NT2/D1 (cell line): ENCODE data around the gene CDH4.

ENCODE experiments used
- SUZ12 ChIP-seq: IDR thresholded peaks from 2 replicates; pipeline ENCODE4 v1.6.1; 2011; ENCODE audit not compliant: insufficient read length, insufficient read depth; ENCODE audit errors: extremely low read depth
- YY1 ChIP-seq: IDR thresholded peaks from 2 replicates; pipeline ENCODE4 v1.6.1; 2011; ENCODE audit not compliant: insufficient read length, insufficient read depth
- ZNF274 ChIP-seq: IDR thresholded peaks from 2 replicates; pipeline ENCODE4 v1.6.1; 2011; ENCODE audit warnings: mild to moderate bottlenecking, low read depth, low read length

- TF ChIP-seq ZNF274 (no peak), SUZ12 (no peak), YY1 (no peak)
Observed at GRCh38 chr20:61389077-61389476, 137.0 kb downstream of the CDH4 start.
